Loucy (cell line): ENCODE results near the gene TOM1L2.

Experiments used
- H2AFZ ChIP-seq: fragments of 200-600 bp; sonication (generic); 2 replicates; pipeline ENCODE4 v1.6.0; 2016; ENCODE audit warnings: antibody characterized with exemption, mild to moderate bottlenecking, low read length, moderate library complexity
- H3F3A ChIP-seq: fragments of 200-600 bp; 2 replicates; pipeline ENCODE4 v1.6.0; 2016; ENCODE audit warnings: antibody characterized with exemption, low read depth, mild to moderate bottlenecking
- H3K27me3 ChIP-seq: fragments of 200-600 bp; sonication (generic); 2 replicates; pipeline ENCODE4 v1.6.1; 2014; ENCODE audit warnings: low read length, mild to moderate bottlenecking; ENCODE audit not compliant: insufficient read depth, poor library complexity, severe bottlenecking
- H3K36me3 ChIP-seq: fragments of 200-600 bp; sonication (generic); 2 replicates; pipeline ENCODE4 v1.6.1; 2016; ENCODE audit warnings: low read length; ENCODE audit not compliant: insufficient read depth
- H3K4me1 ChIP-seq: fragments of 200-600 bp; sonication (generic); 2 replicates; pipeline ENCODE4 v1.5.1; 2014; ENCODE audit warnings: low read length, mild to moderate bottlenecking; ENCODE audit not compliant: insufficient read depth, poor library complexity, severe bottlenecking
- H3K4me2 ChIP-seq: fragments of 200-600 bp; sonication (generic); 2 replicates; pipeline ENCODE4 v1.6.0; 2014; ENCODE audit warnings: antibody characterized with exemption, low read length, low read depth, mild to moderate bottlenecking; ENCODE audit not compliant: poor library complexity, severe bottlenecking
- H3K4me3 ChIP-seq: fragments of 200-600 bp; sonication (generic); 2 replicates; pipeline ENCODE4 v1.5.1; 2014; ENCODE audit warnings: low read length, mild to moderate bottlenecking, mixed read lengths; ENCODE audit not compliant: poor library complexity, severe bottlenecking
- H3K79me2 ChIP-seq: fragments of 200-600 bp; sonication (generic); 2 replicates; pipeline ENCODE4 v1.6.1; 2014; ENCODE audit warnings: low read length; ENCODE audit not compliant: insufficient read depth
- H3K9ac ChIP-seq: fragments of 200-600 bp; sonication (generic); 2 replicates; pipeline ENCODE4 v1.6.0; 2014; ENCODE audit warnings: mild to moderate bottlenecking, low read depth, low read length, moderate library complexity; ENCODE audit not compliant: poor library complexity, severe bottlenecking
- H3K9me2 ChIP-seq: fragments of 200-600 bp; sonication (generic); replicated peaks from 2 replicates; pipeline ENCODE4 v1.6.1; 2016; ENCODE audit warnings: low read depth, low read length, mixed read lengths
- H3K9me3 ChIP-seq: fragments of 200-600 bp; sonication (generic); 2 replicates; pipeline ENCODE4 v1.6.1; 2014; ENCODE audit warnings: mild to moderate bottlenecking, antibody characterized with exemption, low read length, low read depth; ENCODE audit not compliant: insufficient read depth
- H4K20me1 ChIP-seq: fragments of 200-600 bp; sonication (generic); 2 replicates; pipeline ENCODE4 v1.6.0; 2014; ENCODE audit warnings: antibody characterized with exemption, low read length, mild to moderate bottlenecking; ENCODE audit not compliant: insufficient read depth, poor library complexity, severe bottlenecking
- CTCF ChIP-seq: fragments of 200-600 bp; sonication (generic); conservative IDR thresholded peaks from 2 replicates; pipeline ENCODE4 v1.5.1; 2014; ENCODE audit warnings: mild to moderate bottlenecking, antibody characterized with exemption, low read length
- EZH2phosphoT487 ChIP-seq: fragments of 200-600 bp; IDR thresholded peaks from 2 replicates; pipeline ENCODE4 v1.6.1; 2018; ENCODE audit warnings: antibody characterized with exemption, mild to moderate bottlenecking, moderate library complexity, borderline replicate concordance

TOM1L2 gene

DNA sequence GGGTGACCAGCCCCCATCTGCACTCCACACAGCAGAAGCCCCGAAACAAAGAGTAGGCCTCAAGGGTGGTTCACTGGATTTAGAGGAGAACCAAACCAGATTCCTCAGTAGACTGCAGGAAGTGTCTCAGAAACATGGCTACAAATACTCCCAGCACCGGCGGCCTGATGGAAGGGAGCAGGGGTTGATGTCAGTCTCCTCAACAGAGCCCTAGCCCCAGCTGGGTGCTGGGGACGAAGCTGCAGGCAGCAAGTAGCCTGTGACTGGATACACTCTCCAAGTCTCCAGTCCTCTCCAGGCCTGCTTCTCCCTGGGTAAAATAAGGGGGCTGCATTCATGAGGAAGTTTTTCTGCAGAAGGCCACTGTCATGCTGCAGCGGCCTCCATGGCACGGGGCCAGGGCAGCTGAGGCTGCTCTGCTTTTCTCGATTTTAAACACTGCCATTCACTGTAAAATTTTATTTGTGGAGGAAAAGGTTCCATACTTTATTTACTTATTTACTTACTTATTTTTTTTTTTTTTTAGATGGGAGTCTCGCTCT lies 98.7 kb downstream of the TOM1L2 start:
- no peak overlapping the region for H3K9ac ChIP-seq
- TF ChIP-seq CTCF, result no peak
- TF ChIP-seq EZH2phosphoT487, result no peak
- no peaks in the 10 kb centered on the region for H3K9me3 ChIP-seq
- no peak overlapping the region for H3K4me3 ChIP-seq
- H3K4me1 ChIP-seq, result peaks cover 4% of the 10 kb centered on the region
- no peak overlapping the region for H3K4me2 ChIP-seq
- no peak overlapping the region for H2AFZ ChIP-seq
- H4K20me1 ChIP-seq, result no peaks in the 10 kb centered on the region
- no peaks in the 10 kb centered on the region for H3K27me3 ChIP-seq
- no peaks in the 10 kb centered on the region for H3F3A ChIP-seq
- no peaks in the 10 kb centered on the region for H3K79me2 ChIP-seq
- H3K36me3 ChIP-seq, result peaks cover 16% of the 10 kb centered on the region; the same call in 1 of the 2 replicates
- H3K9me2 ChIP-seq, result no peaks in the 10 kb centered on the region

DNA sequence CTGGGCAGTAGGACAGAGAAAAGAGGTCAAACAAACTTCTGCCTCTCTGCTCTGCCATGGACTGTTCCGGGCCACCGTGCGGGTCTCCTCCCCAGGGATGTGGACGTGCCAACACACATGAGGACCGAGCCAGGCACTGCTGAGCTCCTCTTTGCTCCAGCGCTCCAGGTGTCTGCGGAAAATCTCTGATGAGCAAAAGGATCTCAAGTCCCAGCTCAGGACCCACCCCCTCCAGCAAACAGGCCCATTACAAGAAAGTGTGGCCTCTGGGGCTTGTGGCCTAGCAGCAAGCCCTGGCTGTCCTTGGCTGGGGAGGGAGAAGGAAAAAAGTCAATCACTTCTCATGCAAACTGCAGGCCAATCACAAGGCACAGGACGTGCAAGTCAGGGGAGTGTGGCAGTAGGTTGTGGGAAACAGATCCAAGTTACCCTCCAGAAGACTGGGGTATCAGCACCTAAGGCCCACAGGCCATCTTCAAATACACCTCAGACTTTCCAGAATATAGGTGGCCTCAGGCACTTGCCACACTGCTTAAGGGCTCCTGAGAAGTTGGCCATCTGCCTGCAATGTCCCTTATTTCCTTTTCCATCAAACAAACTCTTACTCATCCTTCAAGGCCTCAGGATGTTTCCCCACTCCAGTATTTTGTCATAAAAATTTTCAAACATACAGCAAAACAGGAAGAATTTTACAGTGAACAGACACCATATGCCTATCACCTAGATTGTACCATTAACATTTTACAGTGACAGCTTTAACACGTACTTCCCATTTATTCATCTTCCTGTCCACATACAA lies 99.5 kb downstream of the TOM1L2 start:
- H3K4me3 ChIP-seq, result no peak overlapping the region
- H3K27me3 ChIP-seq, result no peaks in the 10 kb centered on the region
- H2AFZ ChIP-seq, result no peak overlapping the region
- TF ChIP-seq EZH2phosphoT487 (no peak), CTCF (no peak)
- no peak overlapping the region for H3K4me2 ChIP-seq
- H3K79me2 ChIP-seq, result no peaks in the 10 kb centered on the region
- H3K9me3 ChIP-seq, result no peaks in the 10 kb centered on the region
- H3K9me2 ChIP-seq, result no peaks in the 10 kb centered on the region
- peaks cover 4% of the 10 kb centered on the region for H3K4me1 ChIP-seq
- no peaks in the 10 kb centered on the region for H3F3A ChIP-seq
- no peaks in the 10 kb centered on the region for H4K20me1 ChIP-seq
- no peak overlapping the region for H3K9ac ChIP-seq
- H3K36me3 ChIP-seq, result peaks cover 10% of the 10 kb centered on the region; the same call in 1 of the 2 replicates

DNA sequence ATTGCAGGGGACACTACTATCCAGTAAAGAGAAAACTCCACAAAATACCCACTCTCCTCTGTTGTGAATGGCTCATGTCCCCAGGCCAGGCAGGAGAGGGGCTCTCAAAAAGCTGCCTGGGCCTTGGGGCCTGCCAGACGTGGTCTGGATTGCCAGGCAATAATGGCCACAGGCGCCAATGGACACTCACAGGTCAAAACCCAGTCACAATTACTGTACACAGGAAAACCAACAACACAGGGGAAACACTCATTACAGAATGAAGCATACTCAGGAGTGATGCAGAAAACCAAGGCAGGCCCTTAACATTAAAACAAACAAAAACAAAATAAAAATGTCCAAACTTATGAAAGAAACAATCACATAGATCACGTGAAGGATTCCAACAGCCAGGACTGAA lies 100.3 kb downstream of the TOM1L2 start:
- Histone ChIP-seq H3K79me2 (no peaks in the 10 kb centered on the region), H3K4me3 (no peak overlapping the region), H2AFZ (no peak overlapping the region), H3K4me2 (no peak overlapping the region), H3K9me3 (no peaks in the 10 kb centered on the region), H4K20me1 (no peaks in the 10 kb centered on the region), H3F3A (no peaks in the 10 kb centered on the region), H3K27me3 (no peaks in the 10 kb centered on the region), H3K4me1 (peaks cover 4% of the 10 kb centered on the region), H3K9ac (no peak overlapping the region), H3K36me3 (peaks cover 8% of the 10 kb centered on the region; the same call in 1 of the 2 replicates), H3K9me2 (no peaks in the 10 kb centered on the region)
- no peak for TF ChIP-seq EZH2phosphoT487
- no peak for TF ChIP-seq CTCF
